Neural progenitor cell (in vitro differentiated cells): ENCODE results near the gene ELAPOR1. TPM values are rescaled to one million over a fixed set of nuclear protein-coding genes. Genes with fewer than 3 reads are reported as not detected.

Experiments
- DNase-seq: peaks from one replicate; pipeline ENCODE4 v3.0.0-alpha.2; 2016; ENCODE audit warnings: low spot score
- H2AFZ ChIP-seq: fragments of 200-600 bp; sonication (generic); replicated peaks from 2 replicates; pipeline ENCODE4 v1.6.1; 2016; ENCODE audit warnings: antibody characterized with exemption
- H3F3A ChIP-seq: fragments of 200-600 bp; sonication (generic); 2 replicates; pipeline ENCODE4 v1.6.1; 2016; ENCODE audit warnings: antibody characterized with exemption, low read depth
- H3K27ac ChIP-seq: fragments of 200-600 bp; sonication (generic); 2 replicates; pipeline ENCODE4 v1.5.1; 2016; ENCODE audit warnings: mild to moderate bottlenecking
- H3K27me3 ChIP-seq: fragments of 200-600 bp; sonication (generic); 2 replicates; pipeline ENCODE4 v1.6.1; 2016; ENCODE audit warnings: mild to moderate bottlenecking, moderate library complexity
- H3K36me3 ChIP-seq: fragments of 200-600 bp; sonication (generic); 2 replicates; pipeline ENCODE4 v1.5.1; 2016
- H3K4me1 ChIP-seq: fragments of 200-600 bp; sonication (generic); 2 replicates; pipeline ENCODE4 v1.6.1; 2016; ENCODE audit warnings: mixed run types
- H3K4me2 ChIP-seq: fragments of 200-600 bp; sonication (generic); 2 replicates; pipeline ENCODE4 v1.6.1; 2016
- H3K4me3 ChIP-seq: fragments of 200-600 bp; sonication (generic); 2 replicates; pipeline ENCODE4 v1.5.1; 2016
- H3K79me2 ChIP-seq: fragments of 200-600 bp; sonication (generic); 2 replicates; pipeline ENCODE4 v1.6.1; 2016; ENCODE audit warnings: low read depth
- H3K9ac ChIP-seq: fragments of 200-600 bp; sonication (generic); 2 replicates; pipeline ENCODE4 v1.6.1; 2016
- H3K9me3 ChIP-seq: fragments of 200-600 bp; sonication (generic); 2 replicates; pipeline ENCODE4 v1.5.1; 2016; ENCODE audit warnings: low read depth
- H4K20me1 ChIP-seq: fragments of 200-600 bp; sonication (generic); 2 replicates; pipeline ENCODE4 v1.6.1; 2016; ENCODE audit warnings: low read depth
- H3K27ac Mint-ChIP-seq: 3 replicates; pipeline ENCODE4 v1.8.0; 2021; ENCODE audit warnings: mixed read lengths
- H3K27me3 Mint-ChIP-seq: 2 replicates; pipeline ENCODE4 v1.8.0; 2022; ENCODE audit warnings: low read depth, mild to moderate bottlenecking, inconsistent platforms, moderate library complexity, mixed read lengths; ENCODE audit not compliant: insufficient read depth
- H3K36me3 Mint-ChIP-seq: 3 replicates; pipeline ENCODE4 v1.8.0; 2021; ENCODE audit warnings: mixed read lengths
- H3K4me1 Mint-ChIP-seq: 3 replicates; pipeline ENCODE4 v1.8.0; 2021; ENCODE audit warnings: mixed read lengths
- H3K4me3 Mint-ChIP-seq: 3 replicates; pipeline ENCODE4 v1.8.0; 2021; ENCODE audit warnings: mild to moderate bottlenecking, moderate library complexity, mixed read lengths
- H3K9me3 Mint-ChIP-seq: 3 replicates; pipeline ENCODE4 v1.8.0; 2020; ENCODE audit warnings: mixed read lengths
- CTCF ChIP-seq: fragments of 200-600 bp; sonication (generic); IDR thresholded peaks from 2 replicates; pipeline ENCODE4 v1.5.1; 2017; ENCODE audit warnings: antibody characterized with exemption, mild to moderate bottlenecking
- EZH2 ChIP-seq: fragments of 200-600 bp; sonication (generic); IDR thresholded peaks from 2 replicates; pipeline ENCODE4 v1.6.1; 2017; ENCODE audit warnings: antibody characterized with exemption, mild to moderate bottlenecking, moderate library complexity
- EZH2phosphoT487 ChIP-seq: fragments of 200-600 bp; sonication (generic); IDR thresholded peaks from 2 replicates; pipeline ENCODE4 v1.6.1; 2017; ENCODE audit warnings: antibody characterized with exemption
- total RNA-seq: library from RNA; depleted of rRNA; stranded (reverse); fragments of >200 nt; gene quantifications from 2 replicates; pipeline ENCODE4 v1.2.3, GENCODE V29; 2015; ENCODE audit warnings: low replicate concordance

ELAPOR1 gene
- total RNA-seq, 1 donor from 2014 or later = 1.5 TPM

GRCh38 chr1:109091078-109091838 lies 22.7 kb upstream of the ELAPOR1 start:
- Histone ChIP-seq H3K4me1 (peaks cover 11% of the 10 kb centered on the region), H2AFZ (peak overlapping the region; percentile 94), H3K36me3 (peaks cover 3% of the 10 kb centered on the region), H3K79me2 (peaks cover 25% of the 10 kb centered on the region), H3K27me3 (no peaks in the 10 kb centered on the region), H3K27ac (peak overlapping the region; percentile 65), H3K9ac (peak overlapping the region; percentile 68), H4K20me1 (peaks cover 4% of the 10 kb centered on the region), H3K4me3 (peak overlapping the region; percentile 80), H3K9me3 (no peaks in the 10 kb centered on the region), H3K4me2 (peak overlapping the region; percentile 90), H3F3A (peaks cover 39% of the 10 kb centered on the region)
- DNase-seq = peak; percentile 55
- TF ChIP-seq EZH2 = no peak
- TF ChIP-seq EZH2phosphoT487 = no peak
- TF ChIP-seq CTCF = no peak
- H3K4me1 Mint-ChIP-seq = peaks cover 32% of the 10 kb centered on the region
- peaks cover 3% of the 10 kb centered on the region for H3K9me3 Mint-ChIP-seq
- peak overlapping the region; percentile 58 for H3K27ac Mint-ChIP-seq
- peaks cover 3% of the 10 kb centered on the region for H3K36me3 Mint-ChIP-seq
- H3K27me3 Mint-ChIP-seq = no peaks in the 10 kb centered on the region
- H3K4me3 Mint-ChIP-seq = peak overlapping the region; percentile 93

GRCh38 chr1:109091839-109092193 lies 22.1 kb upstream of the ELAPOR1 start:
- H3K36me3 Mint-ChIP-seq = peaks cover 3% of the 10 kb centered on the region
- H3K4me1 Mint-ChIP-seq = peaks cover 32% of the 10 kb centered on the region
- Histone ChIP-seq H2AFZ (no peak overlapping the region), H3K4me1 (peaks cover 11% of the 10 kb centered on the region), H3K27me3 (no peaks in the 10 kb centered on the region), H3K4me2 (peak overlapping the region; percentile 90), H3K27ac (no peak overlapping the region), H3F3A (peaks cover 39% of the 10 kb centered on the region), H3K36me3 (peaks cover 3% of the 10 kb centered on the region), H3K9me3 (no peaks in the 10 kb centered on the region), H4K20me1 (peaks cover 4% of the 10 kb centered on the region), H3K9ac (peak overlapping the region; percentile 68), H3K4me3 (peak overlapping the region; percentile 80), H3K79me2 (peaks cover 25% of the 10 kb centered on the region)
- peak overlapping the region; percentile 93 for H3K4me3 Mint-ChIP-seq
- no peaks in the 10 kb centered on the region for H3K27me3 Mint-ChIP-seq
- H3K27ac Mint-ChIP-seq = no peak overlapping the region
- no peak for DNase-seq
- no peak for TF ChIP-seq EZH2phosphoT487
- TF ChIP-seq EZH2 = no peak
- no peak for TF ChIP-seq CTCF
- H3K9me3 Mint-ChIP-seq = peaks cover 3% of the 10 kb centered on the region

GRCh38 chr1:109094377-109094803 lies 19.5 kb upstream of the ELAPOR1 start:
- H3K79me2 ChIP-seq = peaks cover 25% of the 10 kb centered on the region
- H3K27ac Mint-ChIP-seq = no peak overlapping the region

More at GRCh38 chr1:109094377-109094803, 19.5 kb upstream of the ELAPOR1 start:
- Histone ChIP-seq H3K36me3 (peaks cover 3% of the 10 kb centered on the region), H3K9ac (no peak overlapping the region), H3K4me3 (no peak overlapping the region), H3K4me2 (no peak overlapping the region), H3K4me1 (peaks cover 11% of the 10 kb centered on the region), H2AFZ (no peak overlapping the region), H3K9me3 (no peaks in the 10 kb centered on the region), H4K20me1 (peaks cover 4% of the 10 kb centered on the region), H3F3A (peaks cover 26% of the 10 kb centered on the region), H3K27ac (no peak overlapping the region), H3K27me3 (no peaks in the 10 kb centered on the region)
- TF ChIP-seq EZH2 = no peak
- no peak for TF ChIP-seq CTCF
- no peak for TF ChIP-seq EZH2phosphoT487
- no peaks in the 10 kb centered on the region for H3K36me3 Mint-ChIP-seq
- no peak for DNase-seq
- H3K4me3 Mint-ChIP-seq = no peak overlapping the region
- peaks cover 3% of the 10 kb centered on the region for H3K9me3 Mint-ChIP-seq
- no peaks in the 10 kb centered on the region for H3K27me3 Mint-ChIP-seq
- H3K4me1 Mint-ChIP-seq = peaks cover 27% of the 10 kb centered on the region
